HG03025 (cell line): Measurements from ENCODE around the gene BCL11B.

ENCODE experiments used
- ATAC-seq: cut with Tn5 transposase; IDR thresholded peaks from one replicate; pipeline ENCODE4 v1.9.1; 2021; ENCODE audit warnings: mild to moderate bottlenecking, moderate library complexity; ENCODE audit not compliant: unreplicated experiment, low FRiP score

The BCL11B gene

DNA sequence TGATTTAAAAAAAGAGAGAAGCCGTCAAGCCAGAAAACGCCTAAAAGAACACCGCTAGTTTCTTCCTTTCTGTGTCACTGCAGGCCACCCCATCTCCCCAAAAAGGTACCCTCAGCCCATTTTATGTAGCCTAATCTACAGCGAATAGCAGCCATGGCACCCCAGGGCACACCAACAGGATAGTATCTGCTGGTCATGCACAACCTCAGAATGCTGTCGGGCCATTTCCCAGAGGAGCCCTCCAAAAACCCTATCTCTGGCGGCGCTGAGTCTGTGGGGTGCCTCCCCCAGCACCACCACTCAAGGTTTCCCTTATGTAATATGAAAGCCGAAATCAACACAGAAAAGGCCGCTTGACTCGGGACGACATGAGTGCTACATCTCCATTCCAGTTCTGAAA, 98.9 kb downstream of the BCL11B start:
- no peak for ATAC-seq

DNA sequence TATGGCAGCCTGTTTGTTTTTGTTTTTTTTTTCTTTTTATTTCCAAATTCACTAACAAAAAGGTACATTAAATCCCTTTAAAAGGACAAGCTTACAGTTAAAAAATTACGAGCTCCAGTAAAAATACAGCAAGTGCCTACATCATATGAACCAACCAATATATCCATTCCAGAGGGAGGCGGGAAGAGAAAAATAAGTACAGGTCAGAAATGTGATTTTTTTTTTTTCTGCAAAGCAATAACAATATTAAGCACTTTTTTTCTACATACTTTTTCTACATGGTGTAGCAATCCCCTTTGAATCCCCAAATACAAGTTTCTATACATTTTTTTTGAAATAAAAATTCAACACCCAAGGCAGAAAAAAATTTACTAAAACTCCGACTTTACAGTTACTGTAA, 100.6 kb downstream of the BCL11B start:
- ATAC-seq = no peak

DNA sequence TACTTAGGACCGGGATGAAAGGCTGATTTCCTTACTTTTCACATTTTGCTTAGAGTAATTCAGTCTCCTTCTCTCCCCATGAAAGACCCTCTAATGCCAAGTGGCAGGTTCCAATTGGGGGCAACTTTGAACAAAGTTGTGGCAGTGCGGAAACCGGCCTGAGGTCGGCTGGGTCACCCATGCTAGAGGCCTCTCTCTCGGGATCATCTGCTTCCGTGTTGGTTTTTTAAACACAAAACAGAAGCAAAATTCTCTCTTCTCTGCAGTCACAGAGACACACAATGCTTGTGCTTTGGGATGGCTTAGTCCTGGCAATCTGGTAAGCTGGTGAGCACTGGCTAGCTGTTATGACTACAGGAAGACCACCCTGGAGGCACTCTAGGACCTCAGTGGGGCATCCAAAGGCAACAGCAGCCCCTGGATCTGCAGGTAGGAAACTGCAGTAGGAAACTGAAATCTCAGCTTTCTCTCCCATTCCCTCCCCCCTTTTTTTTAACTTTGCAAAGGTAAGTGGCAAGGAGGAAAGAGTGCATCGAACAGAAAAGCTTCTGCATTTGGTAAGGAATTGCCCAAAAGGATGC, 102.1 kb downstream of the BCL11B start:
- ATAC-seq = no peak

DNA sequence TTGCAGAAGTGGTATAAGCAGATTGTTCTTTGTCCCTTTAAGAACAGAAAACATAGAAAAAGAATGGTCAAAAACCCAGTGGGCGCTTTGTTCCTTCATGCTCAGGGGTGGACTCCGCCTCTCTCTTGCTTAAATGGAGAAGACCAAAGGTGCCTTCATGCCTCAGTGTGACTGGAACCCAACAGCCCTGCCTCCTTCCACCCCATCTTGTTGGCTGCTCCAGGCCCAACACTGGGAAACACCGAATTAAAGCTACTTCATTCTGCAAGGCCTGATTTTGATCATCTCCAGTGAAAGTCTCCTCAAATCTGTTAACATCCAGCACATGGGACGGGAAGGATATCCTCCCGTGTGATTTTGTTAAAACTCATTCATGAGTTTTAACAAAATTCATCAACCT, 103.7 kb downstream of the BCL11B start:
- ATAC-seq = no peak

DNA sequence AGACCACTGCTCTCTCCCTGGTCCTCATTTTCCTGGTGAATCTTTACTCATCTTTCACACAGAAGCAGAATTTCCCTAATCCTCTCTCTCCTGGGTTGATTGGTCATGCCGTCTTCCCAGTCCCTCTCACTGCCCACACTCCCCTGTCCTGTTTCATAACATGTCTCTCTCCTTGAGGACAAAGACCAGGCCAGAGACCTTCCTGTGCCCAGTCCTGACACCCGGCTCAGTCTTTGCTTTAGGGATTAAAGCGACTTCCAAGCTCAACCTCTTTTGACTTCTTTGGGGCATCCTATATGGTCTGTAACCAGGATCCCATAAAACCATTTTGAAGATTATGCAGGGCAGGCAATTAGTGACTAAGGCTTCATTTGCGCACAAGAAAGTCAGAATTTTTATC, 105.5 kb downstream of the BCL11B start:
- no peak for ATAC-seq

DNA sequence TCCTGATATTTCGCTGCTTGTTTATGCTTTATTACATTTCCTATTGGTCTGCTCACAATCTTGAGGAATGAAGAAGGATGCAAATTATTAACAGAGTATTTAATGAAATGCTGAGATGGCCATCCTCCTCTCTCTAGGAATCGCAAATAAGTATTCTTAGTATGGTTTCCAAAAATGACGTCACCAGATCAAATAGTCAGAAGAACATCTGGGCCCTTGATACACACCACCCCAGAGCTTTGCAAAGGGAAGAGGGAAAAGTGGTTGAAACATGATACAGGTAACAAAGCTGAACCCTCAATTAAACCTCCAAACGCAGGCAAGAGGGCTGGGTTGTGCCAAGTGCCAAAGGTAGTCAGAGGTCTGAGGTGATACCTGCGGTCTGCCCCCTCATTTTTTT, 107.3 kb downstream of the BCL11B start:
- ATAC-seq = no peak

DNA sequence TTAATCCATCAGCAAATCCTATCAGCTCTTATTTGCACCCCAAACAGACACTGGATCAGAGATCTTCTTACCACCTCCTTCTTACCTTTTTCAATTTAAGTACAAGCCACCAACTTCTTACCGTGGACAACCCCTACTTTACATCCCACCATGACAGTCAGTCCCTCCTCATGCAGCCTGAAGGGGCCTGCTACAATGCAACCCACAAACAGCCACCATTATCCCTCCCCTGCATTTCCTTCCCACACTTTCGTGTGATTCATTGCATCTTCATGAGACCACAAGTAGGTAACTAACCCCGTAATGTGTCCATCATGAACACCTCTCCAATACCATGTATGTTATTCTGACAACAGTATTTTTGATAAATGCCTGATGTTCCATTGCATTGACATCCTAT, 108.6 kb downstream of the BCL11B start:
- ATAC-seq = no peak

DNA sequence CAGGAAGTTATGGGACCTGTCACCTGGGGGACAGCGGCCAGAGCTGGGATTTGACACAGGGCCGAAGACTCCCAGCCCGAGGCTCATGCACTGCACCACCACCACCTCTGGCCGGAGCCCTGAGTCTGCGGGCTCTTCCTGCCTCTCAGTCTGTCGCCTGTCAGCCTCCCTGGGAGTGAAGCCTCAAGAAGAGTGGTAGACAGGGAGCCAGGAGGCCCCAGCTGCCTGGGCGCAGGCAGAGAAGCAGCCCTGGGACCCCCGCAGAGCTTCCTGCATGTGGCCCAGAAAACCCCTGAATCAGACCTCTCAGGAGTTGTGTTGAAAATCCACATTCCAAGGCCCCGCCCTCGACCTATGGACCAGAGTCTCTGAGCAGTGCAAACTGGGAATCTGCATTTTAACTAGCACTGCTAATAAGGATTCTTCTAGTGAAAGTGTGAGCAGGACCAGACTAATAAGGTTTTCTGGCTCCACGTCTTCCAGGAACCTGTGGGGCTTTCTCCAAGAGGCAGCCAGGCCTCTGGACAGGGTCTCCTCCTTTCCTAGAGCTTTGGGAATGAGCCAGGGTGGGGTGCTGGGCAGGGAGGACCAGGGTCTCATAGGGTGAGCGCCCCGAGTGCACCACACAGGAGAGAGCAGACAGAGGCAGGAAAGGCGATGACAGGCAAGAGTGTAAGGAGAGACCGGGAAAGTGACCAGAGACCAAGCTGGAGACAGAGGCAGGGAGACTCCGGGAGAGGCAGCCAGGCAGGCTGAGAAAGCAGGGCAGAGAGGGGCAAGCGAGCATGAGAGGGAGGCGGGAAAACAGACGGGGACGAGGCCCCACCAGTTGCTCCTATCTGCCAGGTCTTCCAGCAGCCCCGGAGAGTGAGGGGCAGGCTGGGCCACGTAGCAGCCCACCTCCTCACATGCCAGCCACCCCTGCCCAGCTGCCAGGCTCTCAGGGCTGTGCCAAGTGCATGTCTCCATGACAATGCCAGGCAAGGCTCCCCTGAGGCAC, 112.4 kb downstream of the BCL11B start:
- no peak for ATAC-seq

DNA sequence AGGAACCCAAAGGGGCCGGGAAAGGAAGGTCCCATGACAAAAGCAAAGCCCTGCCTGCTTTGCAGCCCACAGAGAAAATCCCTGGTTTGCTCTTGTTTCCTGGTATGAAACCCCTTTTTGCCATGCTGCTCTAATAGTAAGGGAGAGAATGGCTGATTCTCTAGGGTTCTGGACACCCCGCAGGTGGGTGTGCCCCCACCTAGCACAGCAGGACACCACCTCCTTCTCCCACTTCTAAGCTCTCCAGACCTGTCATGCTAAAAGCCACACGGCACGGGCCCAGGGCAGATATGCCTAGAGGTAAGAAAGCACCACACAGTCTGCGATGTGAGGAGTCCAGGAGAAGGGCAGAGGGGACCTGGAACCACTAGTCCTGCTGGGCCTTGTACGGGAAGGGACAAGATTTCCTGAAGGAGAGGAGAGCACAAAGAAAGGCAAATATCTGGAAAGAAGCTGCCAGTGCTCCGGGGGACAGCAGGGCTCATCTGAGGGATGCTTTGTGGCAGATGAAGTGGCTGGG, 113.3 kb downstream of the BCL11B start:
- ATAC-seq = no peak

DNA sequence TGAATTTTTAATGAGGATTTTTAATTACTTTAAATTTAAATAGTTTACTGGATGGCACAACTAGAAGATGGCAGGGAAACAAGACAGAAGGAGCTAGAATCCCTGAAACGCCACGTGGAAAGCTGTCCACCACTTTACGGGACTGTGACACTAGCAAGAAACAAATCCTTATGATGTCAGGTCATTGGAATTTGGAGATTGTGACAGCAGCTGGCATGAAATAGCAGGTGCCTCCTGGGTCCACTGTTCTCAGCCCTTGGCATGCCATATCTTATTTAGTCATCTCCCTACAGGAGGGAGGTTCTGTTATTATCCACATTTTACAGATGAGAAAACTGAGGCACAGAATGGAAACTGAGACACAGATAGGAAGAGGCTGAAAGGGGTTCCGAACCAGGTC, 113.8 kb downstream of the BCL11B start:
- ATAC-seq = no peak

DNA sequence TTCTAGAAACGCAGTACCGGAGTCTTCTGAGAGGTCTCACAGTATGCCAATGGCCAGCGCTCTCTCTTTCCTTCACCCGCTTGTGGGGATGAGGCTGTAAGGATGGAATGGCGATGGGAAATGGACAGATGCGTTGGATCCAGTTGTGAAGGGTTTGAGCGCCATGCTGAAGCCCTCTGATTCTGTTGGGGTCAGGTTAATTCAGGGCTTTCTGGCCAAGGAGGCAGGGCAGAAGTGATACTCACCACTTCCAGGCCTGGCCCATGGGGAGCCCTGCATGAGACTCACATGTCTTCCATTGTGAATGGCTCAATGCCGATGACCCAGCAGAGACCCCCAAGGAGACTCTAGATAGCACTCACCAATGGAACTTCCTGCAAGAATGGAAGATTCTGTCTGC, 114.3 kb downstream of the BCL11B start:
- ATAC-seq = no peak

DNA sequence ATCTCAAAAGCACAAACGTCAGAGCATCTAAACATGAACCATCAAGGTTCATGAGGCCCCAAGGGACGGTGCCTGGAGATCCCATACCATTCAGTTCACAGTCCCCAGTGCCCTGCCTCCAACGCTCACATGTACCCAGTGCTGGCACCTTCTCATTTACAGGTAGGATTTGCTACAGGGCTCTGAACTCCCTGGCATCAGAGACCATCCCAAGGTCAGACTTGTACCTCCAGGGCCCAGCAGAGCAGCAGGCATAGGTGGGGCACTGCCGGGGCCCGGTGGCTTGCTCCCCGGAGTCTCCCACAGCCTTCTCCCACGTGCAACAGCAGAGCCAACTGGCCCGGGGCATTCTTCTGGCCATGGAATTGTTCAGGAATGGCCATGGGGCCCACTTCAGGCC, 114.8 kb downstream of the BCL11B start:
- ATAC-seq = no peak

DNA sequence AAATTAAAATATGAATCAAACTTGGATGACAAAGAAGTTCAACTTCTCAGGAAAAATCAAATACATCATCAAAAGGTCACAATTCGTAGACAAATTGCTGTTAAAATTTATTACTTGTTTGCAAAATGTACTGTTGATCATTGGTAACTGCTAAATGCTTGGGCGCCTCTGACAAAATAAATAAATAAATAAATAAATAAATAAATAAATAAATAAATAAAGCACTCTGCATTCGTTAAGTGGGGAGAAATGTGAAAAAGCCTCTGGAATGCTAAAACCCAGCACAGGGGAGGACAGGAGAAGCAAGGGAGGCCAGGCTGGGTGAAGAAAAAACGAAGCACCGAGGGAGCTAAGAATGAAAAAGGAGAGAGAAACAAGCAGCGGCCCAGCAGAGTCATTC, 115.2 kb downstream of the BCL11B start:
- no peak for ATAC-seq

DNA sequence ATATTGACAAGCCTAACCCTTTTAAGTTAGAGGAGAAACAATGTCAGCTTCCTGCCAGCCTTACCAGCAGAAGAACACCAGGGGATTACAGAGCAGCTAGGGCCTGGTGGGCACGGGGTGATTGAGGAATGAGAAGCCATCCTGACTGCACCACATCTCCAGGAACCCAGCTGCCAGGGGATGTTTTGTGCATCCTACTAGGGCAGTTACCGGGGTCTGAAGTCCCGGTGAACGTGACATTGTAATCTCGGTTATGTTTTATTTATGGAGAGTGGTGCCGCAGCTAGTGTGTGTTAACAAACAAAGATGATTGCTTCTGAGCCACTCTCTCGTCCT, 115.9 kb downstream of the BCL11B start:
- no peak for ATAC-seq

DNA sequence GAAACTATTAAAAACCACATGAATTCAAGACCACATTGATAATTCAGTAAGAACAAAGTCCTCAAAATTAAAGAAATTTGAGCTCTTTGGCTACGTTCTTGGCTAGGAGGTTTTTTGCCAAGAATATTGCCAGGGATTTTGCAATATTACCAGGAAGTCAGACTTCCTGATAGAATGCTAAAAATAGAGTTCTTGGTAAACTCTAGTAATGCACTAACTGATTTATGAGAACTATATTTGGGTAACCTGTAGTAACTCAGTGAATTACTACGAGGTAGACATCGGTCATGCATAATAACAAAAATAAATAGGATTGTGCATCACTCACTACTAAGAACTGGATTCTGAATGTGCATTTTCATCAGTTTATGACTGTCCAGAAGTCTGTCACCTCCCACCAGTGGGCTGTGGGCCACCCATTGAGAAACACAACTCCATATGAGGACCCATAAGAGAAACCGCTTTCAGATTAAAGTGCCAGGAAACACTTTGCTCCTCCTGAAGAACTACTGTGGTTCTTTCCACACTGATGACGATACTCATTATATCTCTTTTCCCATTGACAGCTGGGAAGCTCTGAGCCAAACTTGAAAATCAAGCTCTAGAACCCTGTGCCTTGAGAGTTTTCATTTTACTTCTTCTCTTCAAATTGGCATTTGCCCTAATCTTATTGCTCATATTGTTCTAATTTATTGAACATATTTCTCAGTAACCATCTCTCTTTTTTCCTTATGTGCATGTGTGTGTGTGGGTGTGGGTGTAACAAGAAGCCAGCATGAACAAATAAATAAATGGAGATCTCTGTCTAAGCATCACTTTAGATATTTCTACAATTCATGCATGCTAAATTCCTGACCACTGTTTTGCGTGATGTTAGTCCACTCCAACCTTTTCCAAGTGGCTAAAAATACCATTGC, 116.6 kb downstream of the BCL11B start:
- no peak for ATAC-seq

DNA sequence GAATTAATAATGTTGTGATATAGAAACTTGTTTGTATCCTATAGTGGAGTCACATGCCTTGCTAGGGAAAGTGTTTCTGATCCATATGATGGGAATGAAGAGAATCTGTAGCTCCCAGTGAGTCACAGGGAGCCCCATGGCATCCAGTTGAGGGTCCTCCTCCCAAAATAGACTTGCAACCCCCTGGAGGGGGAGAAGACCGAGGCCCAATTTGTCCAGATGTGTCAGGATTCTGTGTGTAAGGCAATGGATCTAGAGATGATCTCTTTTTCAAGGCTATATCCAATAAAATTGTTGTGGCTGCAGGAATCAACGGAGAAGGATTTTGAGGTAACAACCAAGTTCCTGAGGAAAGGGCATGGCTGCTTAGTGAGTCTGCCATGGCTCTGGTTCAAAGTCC, 121.8 kb downstream of the BCL11B start:
- ATAC-seq = no peak

DNA sequence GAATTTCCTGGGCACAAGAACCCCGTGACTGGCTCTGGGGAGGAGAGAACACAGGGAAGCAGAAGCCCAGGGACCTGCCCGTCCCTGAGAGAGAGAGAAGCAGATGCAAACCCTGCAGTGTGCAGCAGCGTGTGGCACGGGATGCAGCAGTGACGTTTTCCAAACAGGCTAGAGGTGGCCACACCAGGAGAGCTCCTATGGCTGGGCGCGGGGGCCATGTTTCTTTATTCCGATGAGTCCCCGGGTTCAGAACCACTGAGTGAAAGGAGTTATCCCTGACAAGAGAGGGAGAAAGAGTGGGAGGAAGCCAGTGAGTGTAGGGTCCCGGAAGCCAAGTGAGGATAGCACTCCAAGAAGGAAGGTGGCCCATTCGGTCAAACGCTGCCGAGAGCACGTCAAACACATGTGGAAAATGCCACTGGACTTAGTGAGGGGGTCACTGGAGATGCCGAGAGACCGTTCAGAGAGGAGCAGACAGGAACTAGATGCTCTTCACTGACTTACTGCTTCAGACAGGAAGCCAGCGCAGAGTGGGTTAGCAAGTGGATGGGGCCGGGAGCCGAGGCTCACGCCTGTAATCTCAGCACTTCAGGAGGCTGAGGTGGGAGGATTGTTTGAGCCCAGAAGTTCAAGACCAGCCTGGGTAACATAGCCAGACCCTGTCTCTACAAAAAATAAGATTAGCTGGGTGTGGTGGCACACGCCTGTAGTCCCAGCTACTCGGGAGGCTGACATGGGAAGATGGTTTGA, 123.0 kb downstream of the BCL11B start:
- ATAC-seq = no peak

DNA sequence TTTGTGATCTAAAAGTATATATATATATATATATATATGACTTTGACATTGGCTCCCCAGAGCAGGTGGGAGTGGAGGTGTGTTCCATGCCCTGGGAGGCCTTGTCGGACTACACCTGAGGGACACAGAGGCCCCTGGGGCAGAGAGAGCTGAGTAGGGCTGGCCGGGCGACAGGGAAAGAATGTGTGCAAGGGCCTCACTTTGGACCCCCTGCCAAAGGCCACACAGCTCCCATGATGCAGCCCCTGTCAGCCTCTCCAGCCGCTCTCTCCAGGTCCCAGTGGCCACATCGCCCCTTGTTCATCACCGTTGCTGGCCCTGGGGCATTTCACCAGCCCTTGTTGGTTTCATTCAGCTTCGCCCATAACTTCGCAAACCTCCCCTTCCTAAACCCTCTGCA, 123.9 kb downstream of the BCL11B start:
- no peak for ATAC-seq

DNA sequence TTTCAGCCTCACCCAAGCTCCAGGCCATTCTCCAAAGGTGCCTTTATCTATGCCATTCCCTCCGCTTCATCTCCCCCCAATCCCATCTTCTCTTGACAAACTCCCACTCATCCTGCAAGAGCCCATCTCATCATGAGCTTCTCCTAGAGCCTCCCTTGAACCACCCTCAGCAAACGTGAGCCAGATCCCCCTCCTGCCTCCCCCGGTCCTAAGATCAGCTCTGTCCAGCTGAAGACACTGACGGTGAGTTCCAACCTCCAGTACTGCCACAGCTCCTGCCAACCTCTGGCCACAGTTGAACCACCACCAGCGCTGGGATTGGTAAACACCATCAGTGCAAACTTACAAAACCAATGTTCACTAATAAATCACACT, 124.6 kb downstream of the BCL11B start:
- no peak for ATAC-seq

DNA sequence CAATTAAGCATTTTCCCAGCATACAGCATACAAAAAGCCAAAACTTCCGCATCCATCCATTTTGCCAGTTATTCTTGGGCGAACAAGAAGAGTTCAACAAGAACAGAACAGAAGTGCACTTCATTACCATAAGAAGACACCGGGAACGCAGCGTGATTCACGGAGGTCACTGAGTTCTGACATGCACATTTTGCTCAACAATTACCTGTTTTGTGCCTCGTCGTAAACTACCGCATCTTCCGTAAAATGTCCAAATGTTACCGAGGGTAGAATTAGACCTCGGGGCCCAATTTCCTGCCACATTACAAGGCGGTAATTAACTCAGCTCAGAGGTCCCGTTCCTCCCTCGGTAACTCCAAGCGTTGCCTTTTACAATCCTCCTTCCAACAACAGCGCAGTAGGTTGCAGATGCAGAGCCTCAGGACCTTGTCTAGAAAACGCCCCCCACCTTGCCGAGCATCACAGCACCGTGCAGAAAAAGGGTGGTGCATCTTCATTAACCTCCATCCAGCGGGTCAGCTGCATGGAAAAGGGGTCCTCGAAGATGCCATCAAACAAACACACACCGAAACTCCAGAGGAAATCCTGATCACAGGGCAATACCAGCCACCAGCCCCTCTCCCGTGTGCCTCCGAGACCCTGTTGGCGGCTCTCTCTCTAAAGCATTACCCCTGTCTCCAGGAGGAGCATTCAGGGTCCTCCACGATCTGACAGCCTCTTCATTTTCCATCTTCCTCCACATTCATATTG, 125.2 kb downstream of the BCL11B start:
- ATAC-seq = no peak
